HG03565 (cell line): Measurements from ENCODE around the gene KRT72.

Source experiments
- ATAC-seq: cut with Tn5 transposase; IDR thresholded peaks from one replicate; pipeline ENCODE4 v1.9.1; 2021; ENCODE audit warnings: mild to moderate bottlenecking, moderate library complexity; ENCODE audit not compliant: unreplicated experiment

KRT72 gene

GRCh38 chr12:52581481-52581880 lies 19.8 kb downstream of the KRT72 start:
- ATAC-seq, result no peak

DNA sequence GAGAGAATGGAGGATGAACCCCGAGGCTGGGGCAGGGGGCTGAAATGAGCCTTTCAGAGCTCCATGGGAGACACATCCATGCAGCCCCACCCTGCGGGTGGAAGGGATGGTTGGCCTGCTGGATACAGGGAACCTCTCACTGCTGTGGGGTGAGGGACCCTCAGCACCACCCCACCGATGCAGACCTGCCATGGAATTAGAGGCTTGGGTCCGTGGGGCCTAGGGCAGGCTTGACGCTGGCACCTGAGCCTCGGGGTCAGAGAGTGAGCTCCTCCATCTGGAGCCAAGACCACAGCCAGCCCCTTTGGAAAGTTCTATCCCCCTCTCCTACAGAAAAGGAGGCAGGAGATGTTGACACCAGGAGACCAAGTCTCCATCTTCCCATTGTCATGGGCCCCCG lies 20.2 kb downstream of the KRT72 start:
- no peak for ATAC-seq

- ATAC-seq, result no peak
Observed at GRCh38 chr12:52580496-52580895, 20.8 kb downstream of the KRT72 start.

DNA sequence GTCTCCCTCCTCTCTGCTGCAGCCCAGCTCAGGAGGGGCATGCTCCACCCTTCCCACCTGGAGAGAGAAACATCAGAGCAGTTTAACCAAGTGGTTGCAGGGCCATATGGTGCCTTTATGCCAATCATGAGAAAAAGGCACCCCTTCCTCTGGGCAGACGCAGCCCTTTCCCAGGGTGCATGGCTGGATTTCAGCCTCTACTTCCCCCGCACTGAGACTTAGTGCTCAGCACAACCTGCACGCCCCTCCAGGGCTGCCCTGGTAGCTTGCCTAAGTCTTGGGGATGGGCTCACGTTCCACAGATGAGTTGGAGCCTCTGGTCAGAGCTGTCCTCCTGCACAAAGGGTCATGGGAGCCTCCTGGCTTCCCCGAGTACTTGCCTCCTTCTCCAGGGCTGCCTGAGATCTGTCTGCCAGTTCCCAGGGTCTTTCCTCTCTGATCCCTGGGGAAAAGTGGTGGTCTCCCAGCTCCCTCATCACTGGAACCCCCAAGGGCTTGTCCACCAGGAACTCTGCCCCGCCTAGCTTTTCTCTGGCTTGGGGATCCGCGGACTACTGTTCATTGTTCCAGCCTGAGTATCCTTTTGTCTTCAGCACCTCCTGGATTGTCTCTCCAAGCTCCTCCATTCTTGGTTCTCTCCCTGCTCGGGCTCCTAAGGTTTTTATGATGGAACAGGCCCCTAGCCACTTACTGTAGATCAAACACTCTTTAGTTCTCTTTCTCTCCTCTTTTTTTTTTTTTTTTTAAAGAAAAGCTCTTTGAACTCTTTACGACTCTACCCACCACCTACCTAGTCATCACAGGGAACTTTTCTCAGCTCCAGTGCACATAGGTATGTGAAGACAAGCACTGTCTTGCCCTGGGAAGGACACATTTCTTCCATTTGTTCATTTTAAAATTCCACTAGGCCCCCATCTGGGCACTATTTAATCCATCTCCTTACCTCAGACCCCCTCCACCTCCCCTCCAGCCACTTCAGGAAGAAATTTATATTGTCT lies 21.5 kb downstream of the KRT72 start:
- no peak for ATAC-seq

GRCh38 chr12:52578469-52578868 lies 22.8 kb downstream of the KRT72 start:
- ATAC-seq, result no peak

GRCh38 chr12:52577316-52577715 lies 23.9 kb downstream of the KRT72 start:
- no peak for ATAC-seq

DNA sequence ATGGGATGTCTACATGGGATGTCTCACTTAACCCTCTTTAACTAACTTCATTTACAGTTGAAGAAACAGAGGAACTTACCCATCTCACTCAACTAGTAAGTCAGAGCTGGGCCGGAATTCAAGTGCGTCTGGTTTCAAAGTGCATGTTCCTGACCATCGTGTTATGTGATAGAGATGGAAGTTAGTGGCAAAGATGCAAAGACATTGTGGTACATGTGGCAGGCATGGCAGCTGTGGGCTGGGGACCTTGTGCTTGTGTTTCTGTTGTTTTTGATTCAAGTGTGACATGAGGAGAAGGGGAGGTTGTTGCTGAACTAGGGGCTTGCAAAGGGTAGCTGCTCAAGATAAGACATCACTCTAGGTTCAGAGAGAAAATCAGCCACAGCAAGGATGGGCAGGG lies 25.3 kb downstream of the KRT72 start:
- no peak for ATAC-seq

DNA sequence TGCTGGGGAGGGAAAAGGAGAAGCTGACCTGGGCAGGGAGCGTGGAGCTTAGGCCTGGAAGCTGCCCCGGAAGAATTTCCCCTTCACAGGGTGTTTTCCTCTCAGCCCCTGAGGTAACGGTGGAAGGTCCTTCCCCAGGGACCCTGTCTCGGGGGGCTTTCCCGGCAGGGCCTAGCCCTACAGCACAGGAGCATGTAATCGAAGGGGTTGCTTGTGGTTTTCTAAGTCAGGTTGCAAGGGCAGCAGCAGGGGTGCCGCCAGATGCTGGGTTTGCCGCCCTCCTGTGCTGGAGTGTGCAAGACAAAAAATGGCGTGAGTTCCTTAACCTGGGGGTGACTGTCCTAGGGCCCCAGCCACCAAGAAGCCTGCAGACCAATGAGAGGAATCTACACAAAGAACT lies 26.0 kb downstream of the KRT72 start:
- no peak for ATAC-seq

- no peak for ATAC-seq
Observed at GRCh38 chr12:52573743-52574142, 27.5 kb downstream of the KRT72 start, which contains the start of gene KRT74. Gene KRT74 (minus strand): TSS chr12:52573843. CDS start chr12:52573777, 66 bp downstream.

- no peak for ATAC-seq
Observed at GRCh38 chr12:52573306-52573705, 28.0 kb downstream of the KRT72 start.

GRCh38 chr12:52570511-52570910 lies 30.8 kb downstream of the KRT72 start:
- ATAC-seq, result no peak

DNA sequence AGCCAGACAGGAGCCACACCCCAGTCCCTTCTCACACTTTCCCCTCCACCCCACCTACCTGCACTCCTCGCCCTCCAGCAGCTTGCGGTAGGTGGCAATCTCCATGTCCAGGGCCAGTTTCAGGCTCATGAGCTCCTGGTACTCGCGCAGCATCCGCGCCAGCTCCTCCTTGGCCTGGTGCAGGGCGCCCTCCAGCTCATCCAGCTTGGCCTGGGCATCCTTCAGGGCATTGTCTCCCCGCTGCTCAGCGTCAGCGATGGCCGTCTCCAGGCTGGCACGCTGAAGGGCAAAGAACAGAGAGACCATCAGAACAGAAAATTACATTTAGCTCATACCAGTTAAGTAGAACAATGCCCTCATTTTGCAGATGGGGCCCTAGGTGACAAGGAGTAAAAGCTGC lies 33.2 kb downstream of the KRT72 start:
- ATAC-seq, result no peak

DNA sequence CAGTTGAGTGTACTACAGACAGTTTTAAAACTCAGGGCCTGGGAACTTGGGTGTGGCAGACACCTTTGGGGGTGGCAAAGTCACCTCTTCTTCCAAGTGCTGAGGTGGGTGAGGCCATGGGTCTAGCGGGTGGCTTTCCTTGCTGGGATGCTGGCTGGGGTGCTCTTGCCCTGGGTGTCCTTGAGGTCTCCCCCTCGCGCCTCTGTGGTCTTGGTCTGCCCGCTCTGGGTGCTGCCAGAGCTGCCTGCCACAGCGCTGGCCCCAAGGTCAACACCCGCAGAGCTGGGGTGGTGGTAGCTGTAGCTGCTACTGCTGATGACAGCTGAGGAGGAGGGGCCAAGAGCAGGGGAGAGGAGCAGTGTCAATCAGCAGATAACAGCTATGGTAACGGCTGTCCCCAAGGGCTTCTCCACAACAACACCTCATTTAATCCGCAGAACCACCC lies 34.4 kb downstream of the KRT72 start:
- ATAC-seq, result no peak

DNA sequence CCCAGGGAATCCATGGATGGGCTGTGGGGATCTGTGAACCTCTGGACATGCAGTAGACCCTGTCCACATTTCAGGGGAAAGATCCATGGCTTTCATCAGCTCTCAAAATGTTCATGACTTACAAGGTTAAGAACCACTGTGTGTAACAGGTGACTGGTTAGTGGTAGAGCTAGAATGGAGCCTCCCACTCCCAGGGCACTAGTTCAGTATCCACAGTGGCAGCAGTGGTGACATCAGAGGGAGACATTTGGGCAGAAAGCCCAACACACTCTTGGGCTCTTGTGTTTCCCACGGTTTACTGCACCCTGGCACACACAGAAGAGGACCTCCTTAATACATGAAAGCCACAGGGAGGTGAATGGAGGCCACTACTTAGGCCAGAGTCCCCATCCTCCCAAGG lies 36.7 kb downstream of the KRT72 start:
- no peak for ATAC-seq

- ATAC-seq, result no peak
Observed at GRCh38 chr12:52561880-52562449, 39.3 kb downstream of the KRT72 start.

- ATAC-seq, result no peak
Observed at GRCh38 chr12:52559979-52560378, 41.3 kb downstream of the KRT72 start.

GRCh38 chr12:52558781-52559445 lies 42.4 kb downstream of the KRT72 start:
- no peak for ATAC-seq

DNA sequence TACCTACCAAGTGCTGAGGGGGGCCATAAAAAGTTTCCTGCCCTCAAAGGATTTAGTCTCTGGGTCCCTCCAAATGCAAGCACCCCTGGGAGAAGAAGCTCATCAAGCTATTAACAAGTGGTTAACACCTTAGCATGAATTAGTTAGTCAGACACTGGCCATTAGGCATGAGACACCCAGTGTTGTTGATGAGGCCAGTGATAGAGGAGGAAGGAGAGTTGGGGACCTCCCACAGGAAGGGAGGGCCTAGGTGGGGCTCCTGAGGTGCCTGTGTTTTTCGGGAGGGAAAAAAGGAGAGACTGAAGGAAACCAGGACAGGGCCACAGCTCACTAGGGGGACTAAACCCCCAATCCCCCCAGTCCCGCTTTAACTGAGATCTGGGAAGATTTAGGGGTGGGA lies 43.8 kb downstream of the KRT72 start:
- ATAC-seq, result no peak

- no peak for ATAC-seq
Observed at GRCh38 chr12:52555577-52555976, 45.7 kb downstream of the KRT72 start.

GRCh38 chr12:52552681-52553195 lies 48.5 kb downstream of the KRT72 start, which contains the start of gene KRT71:
Gene KRT71 (minus strand): TSS chr12:52553145. CDS start chr12:52553077, 68 bp downstream.
- no peak for ATAC-seq

DNA sequence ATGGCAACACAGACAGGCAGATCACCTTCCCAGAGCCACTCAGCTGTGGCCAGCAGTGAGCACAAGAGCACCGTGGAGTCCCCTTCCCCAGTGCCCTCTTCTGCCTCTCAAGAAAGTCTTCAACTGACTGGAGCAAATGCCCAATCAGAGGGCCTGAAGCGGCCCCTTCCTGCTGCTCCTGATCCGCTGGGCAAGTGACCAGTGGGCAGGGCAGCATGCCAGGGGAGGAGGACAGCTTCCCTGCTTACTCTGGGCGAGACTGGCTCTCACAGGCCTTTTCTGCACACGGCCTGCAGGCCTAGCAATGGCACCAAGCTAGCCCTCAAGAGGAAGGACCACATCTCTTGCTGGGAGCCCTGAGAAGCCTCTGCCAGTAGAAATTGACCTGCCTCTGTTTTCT lies 49.2 kb downstream of the KRT72 start:
- no peak for ATAC-seq
